ENCODE results near the gene TMEM144. TPM values are rescaled to one million over a fixed set of nuclear protein-coding genes. Genes with fewer than 3 reads are reported as not detected.

Gene TMEM144
- total RNA-seq, 3 donors from 2014 or later (not counting 1 experiment from before 2014, with no cell fraction given) = 0.31 to 0.78 TPM; not detected in 1

DNA sequence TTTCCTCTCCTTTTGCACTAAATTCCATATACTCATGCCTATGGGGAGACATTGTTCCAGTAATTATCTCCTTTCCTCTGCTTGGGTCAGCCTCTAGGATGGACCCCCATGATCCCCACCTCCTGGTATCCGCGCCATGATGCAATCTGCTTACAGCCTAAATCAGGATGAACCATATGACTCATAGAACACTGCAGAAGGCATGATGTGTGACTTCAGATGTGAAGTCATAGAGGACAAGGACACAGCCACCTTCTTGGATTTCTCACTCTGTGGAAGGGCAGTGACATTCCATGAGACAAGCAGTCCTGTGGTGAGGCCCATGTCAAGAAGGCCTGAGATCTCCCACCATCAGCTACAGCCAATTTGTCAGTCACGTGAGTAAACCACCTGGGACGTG lies 9.0 kb upstream of the TMEM144 start:
- no peaks in the 10 kb centered on the region for H3K9me3 ChIP-seq (ENCODE audit: control insufficient read depth, insufficient read depth, low read length)
- no peak overlapping the region for H3K4me3 Mint-ChIP-seq
- ATAC-seq (no peak), DNase-seq (no peak)
- H3K36me3 ChIP-seq (ENCODE audit: control insufficient read depth, insufficient read depth, low read length) = no peaks in the 10 kb centered on the region
- peaks cover 0 to 3% of the 10 kb centered on the region in 2 donors for H3K27me3 Mint-ChIP-seq (ENCODE audit: low read depth in 2 of 2)
- H3K36me3 Mint-ChIP-seq = no peaks in the 10 kb centered on the region
- no peaks in the 10 kb centered on the region for H3K4me1 Mint-ChIP-seq
- H3K4me1 ChIP-seq (ENCODE audit: control insufficient read depth, insufficient read depth, low read length) = no peaks in the 10 kb centered on the region
- WGBS (ENCODE audit: insufficient coverage) = 81% methylated on average over 4 of the region's 4 CpGs
- no peak overlapping the region for H3K4me3 ChIP-seq (ENCODE audit: low read length)
- TF ChIP-seq, protein P1, sequence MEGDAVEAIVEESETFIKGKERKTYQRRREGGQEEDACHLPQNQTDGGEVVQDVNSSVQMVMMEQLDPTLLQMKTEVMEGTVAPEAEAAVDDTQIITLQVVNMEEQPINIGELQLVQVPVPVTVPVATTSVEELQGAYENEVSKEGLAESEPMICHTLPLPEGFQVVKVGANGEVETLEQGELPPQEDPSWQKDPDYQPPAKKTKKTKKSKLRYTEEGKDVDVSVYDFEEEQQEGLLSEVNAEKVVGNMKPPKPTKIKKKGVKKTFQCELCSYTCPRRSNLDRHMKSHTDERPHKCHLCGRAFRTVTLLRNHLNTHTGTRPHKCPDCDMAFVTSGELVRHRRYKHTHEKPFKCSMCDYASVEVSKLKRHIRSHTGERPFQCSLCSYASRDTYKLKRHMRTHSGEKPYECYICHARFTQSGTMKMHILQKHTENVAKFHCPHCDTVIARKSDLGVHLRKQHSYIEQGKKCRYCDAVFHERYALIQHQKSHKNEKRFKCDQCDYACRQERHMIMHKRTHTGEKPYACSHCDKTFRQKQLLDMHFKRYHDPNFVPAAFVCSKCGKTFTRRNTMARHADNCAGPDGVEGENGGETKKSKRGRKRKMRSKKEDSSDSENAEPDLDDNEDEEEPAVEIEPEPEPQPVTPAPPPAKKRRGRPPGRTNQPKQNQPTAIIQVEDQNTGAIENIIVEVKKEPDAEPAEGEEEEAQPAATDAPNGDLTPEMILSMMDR (IDR thresholded peaks at IDR 0.05) = no peak
- no peaks in the 10 kb centered on the region for H3K27me3 ChIP-seq (ENCODE audit: control insufficient read depth, insufficient read depth, low read length)
- no peak overlapping the region for H3K27ac ChIP-seq (ENCODE audit: low read length)
- peaks cover 0 to 5% of the 10 kb centered on the region in 2 donors for H3K9me3 Mint-ChIP-seq
- H3K27ac Mint-ChIP-seq = no peak overlapping the region
- intact Hi-C loops (cut with micrococcal nuclease) = no loop called here

DNA sequence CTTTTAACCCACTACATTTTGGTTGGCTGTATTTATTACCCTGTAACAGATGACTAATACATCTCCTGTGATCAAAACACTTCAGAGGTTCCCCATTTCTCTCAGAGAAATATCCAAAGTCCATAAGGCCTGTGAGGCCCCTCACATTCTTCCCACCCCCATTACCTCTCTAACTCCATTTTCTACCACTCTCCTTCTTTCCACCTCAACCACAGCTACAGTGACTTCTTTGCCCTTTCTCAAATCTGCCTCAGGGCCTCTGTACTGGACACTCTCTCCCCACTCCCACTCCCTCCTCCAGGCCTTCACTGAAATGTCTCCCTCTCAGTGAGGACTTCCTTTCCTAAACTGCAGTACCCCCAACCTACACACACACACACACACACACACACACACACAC lies 8.4 kb upstream of the TMEM144 start:
- Mint-ChIP-seq H3K4me1 (no peaks in the 10 kb centered on the region), H3K4me3 (no peak overlapping the region), H3K36me3 (no peaks in the 10 kb centered on the region), H3K27ac (no peak overlapping the region), H3K9me3 (peaks cover 0 to 5% of the 10 kb centered on the region in 2 donors), H3K27me3 (ENCODE audit: low read depth in 2 of 2) (peaks cover 0 to 3% of the 10 kb centered on the region in 2 donors)
- Histone ChIP-seq H3K27ac (ENCODE audit: low read length) (no peak overlapping the region), H3K9me3 (ENCODE audit: control insufficient read depth, insufficient read depth, low read length) (no peaks in the 10 kb centered on the region), H3K36me3 (ENCODE audit: control insufficient read depth, insufficient read depth, low read length) (no peaks in the 10 kb centered on the region), H3K4me1 (ENCODE audit: control insufficient read depth, insufficient read depth, low read length) (no peaks in the 10 kb centered on the region), H3K4me3 (ENCODE audit: low read length) (no peak overlapping the region), H3K27me3 (ENCODE audit: control insufficient read depth, insufficient read depth, low read length) (no peaks in the 10 kb centered on the region)
- intact Hi-C loops (cut with micrococcal nuclease) = no loop called here
- TF ChIP-seq, protein P1 (IDR thresholded peaks at IDR 0.05) = no peak
- no peak for DNase-seq
- no peak for ATAC-seq

DNA sequence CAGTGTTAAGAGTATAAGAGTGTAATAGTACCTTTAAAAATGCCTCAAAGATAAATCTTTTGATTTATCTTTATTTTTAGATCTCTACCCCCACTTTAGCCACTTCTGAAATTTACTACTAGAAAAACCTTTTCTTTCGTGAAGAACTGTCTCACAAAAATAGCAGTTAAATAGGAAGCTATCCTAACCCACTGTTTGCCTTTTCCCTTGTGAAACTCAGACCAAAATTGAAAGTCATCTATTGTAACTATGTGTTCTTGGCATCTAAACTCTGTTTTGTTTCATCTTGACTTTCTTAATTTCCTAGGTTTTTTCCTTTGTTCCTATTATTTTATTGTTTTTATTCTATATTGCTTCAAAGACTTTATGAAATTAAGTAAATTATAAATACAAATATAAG lies 7.8 kb upstream of the TMEM144 start:
- DNase-seq (no peak), ATAC-seq (no peak)
- WGBS (ENCODE audit: insufficient coverage) = no CpG with 5 or more reads among the region's 1 CpG
- no peak overlapping the region for H3K4me3 Mint-ChIP-seq
- intact Hi-C loops (cut with micrococcal nuclease) = no loop called here
- H3K27me3 Mint-ChIP-seq (ENCODE audit: low read depth in 2 of 2) = no peaks in the 10 kb centered on the region
- Histone ChIP-seq H3K4me1 (ENCODE audit: control insufficient read depth, insufficient read depth, low read length) (no peaks in the 10 kb centered on the region), H3K36me3 (ENCODE audit: control insufficient read depth, insufficient read depth, low read length) (no peaks in the 10 kb centered on the region), H3K4me3 (ENCODE audit: low read length) (no peak overlapping the region), H3K9me3 (ENCODE audit: control insufficient read depth, insufficient read depth, low read length) (no peaks in the 10 kb centered on the region), H3K27me3 (ENCODE audit: control insufficient read depth, insufficient read depth, low read length) (no peaks in the 10 kb centered on the region), H3K27ac (ENCODE audit: low read length) (no peak overlapping the region)
- TF ChIP-seq, protein P1 (IDR thresholded peaks at IDR 0.05) = no peak
- no peaks in the 10 kb centered on the region for H3K36me3 Mint-ChIP-seq
- H3K4me1 Mint-ChIP-seq = no peaks in the 10 kb centered on the region
- H3K9me3 Mint-ChIP-seq = peaks cover 0 to 3% of the 10 kb centered on the region in 2 donors
- no peak overlapping the region for H3K27ac Mint-ChIP-seq

DNA sequence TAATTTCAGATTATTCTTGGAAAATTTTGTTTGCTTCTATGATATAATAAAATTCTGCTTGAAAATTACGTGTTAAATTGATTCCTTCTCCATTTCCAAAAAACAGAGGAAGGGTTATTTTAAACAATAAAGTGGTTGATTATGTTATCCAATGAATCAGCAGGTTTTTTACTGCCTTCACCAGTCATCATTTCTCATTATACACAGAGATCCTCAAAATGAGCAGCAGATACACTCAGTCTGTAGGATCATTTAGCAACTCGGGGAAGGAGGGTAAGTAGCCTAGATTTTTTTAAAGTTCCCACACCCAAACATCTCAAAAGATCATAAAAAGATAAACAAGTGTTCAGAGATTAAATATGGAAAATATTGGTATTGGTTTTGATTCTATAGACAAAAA lies 6.8 kb upstream of the TMEM144 start:
- peaks cover 0 to 3% of the 10 kb centered on the region in 2 donors for H3K9me3 Mint-ChIP-seq
- Histone ChIP-seq H3K9me3 (ENCODE audit: control insufficient read depth, insufficient read depth, low read length) (no peaks in the 10 kb centered on the region), H3K27ac (ENCODE audit: low read length) (no peak overlapping the region), H3K4me3 (ENCODE audit: low read length) (no peak overlapping the region), H3K27me3 (ENCODE audit: control insufficient read depth, insufficient read depth, low read length) (no peaks in the 10 kb centered on the region), H3K4me1 (ENCODE audit: control insufficient read depth, insufficient read depth, low read length) (no peaks in the 10 kb centered on the region), H3K36me3 (ENCODE audit: control insufficient read depth, insufficient read depth, low read length) (no peaks in the 10 kb centered on the region)
- H3K4me3 Mint-ChIP-seq = no peak overlapping the region
- intact Hi-C loops (cut with micrococcal nuclease) = no loop called here
- WGBS (ENCODE audit: insufficient coverage) = no CpG with 5 or more reads among the region's 2 CpGs
- DNase-seq (no peak), ATAC-seq (no peak)
- TF ChIP-seq, protein P1 (IDR thresholded peaks at IDR 0.05) = no peak
- no peaks in the 10 kb centered on the region for H3K27me3 Mint-ChIP-seq (ENCODE audit: low read depth in 2 of 2)
- H3K27ac Mint-ChIP-seq = no peak overlapping the region
- no peaks in the 10 kb centered on the region for H3K4me1 Mint-ChIP-seq
- no peaks in the 10 kb centered on the region for H3K36me3 Mint-ChIP-seq
